Measurements from ENCODE around the gene DAND5. TPM values are rescaled to one million over a fixed set of nuclear protein-coding genes. Genes with fewer than 3 reads are reported as not detected.
A peak's percentile ranks its signal among the peaks of the same experiment; 100 is the strongest.
"Not testable (repeated sequence)": the region's sequence is repeated elsewhere in the genome, so short reads cannot be mapped to it uniquely, and the experiment has no call there.

Gene DAND5
- total RNA-seq, 1 donor from 2014 or later, result not detected

GRCh38 chr19:12953799-12954611, 15.4 kb upstream of the DAND5 start:
- no peak overlapping the region for H3K4me3 ChIP-seq (ENCODE audit: low read depth, low read length)
- no peak for FAIRE-seq

GRCh38 chr19:12954612-12954962, 14.8 kb upstream of the DAND5 start:
- no peak for TF ChIP-seq CTCF (IDR thresholded peaks at IDR 0.05; ENCODE audit: insufficient read depth, low read length, severe bottlenecking)
- H3K27me3 ChIP-seq (ENCODE audit: control insufficient read depth, insufficient read depth, low read length), result no peaks in the 10 kb centered on the region
- H3K36me3 ChIP-seq (ENCODE audit: control insufficient read depth, insufficient read depth, low read length), result peaks cover 21% of the 10 kb centered on the region
- DNase-seq (ENCODE audit: low read depth) (no peak), FAIRE-seq (no peak)
- H3K4me3 ChIP-seq (ENCODE audit: low read depth, low read length), result no peak overlapping the region

More at GRCh38 chr19:12953799-12954611, 15.4 kb upstream of the DAND5 start:
- DNase-seq (ENCODE audit: low read depth), result no peak
- peaks cover 26% of the 10 kb centered on the region for H3K36me3 ChIP-seq (ENCODE audit: control insufficient read depth, insufficient read depth, low read length)
- TF ChIP-seq CTCF (IDR thresholded peaks at IDR 0.05; ENCODE audit: insufficient read depth, low read length, severe bottlenecking), result no peak
- no peaks in the 10 kb centered on the region for H3K27me3 ChIP-seq (ENCODE audit: control insufficient read depth, insufficient read depth, low read length)

- not testable (repeated sequence) for FAIRE-seq; H3K27me3 ChIP-seq (ENCODE audit: control insufficient read depth, insufficient read depth, low read length)
- peaks cover 14% of the 10 kb centered on the region for H3K36me3 ChIP-seq (ENCODE audit: control insufficient read depth, insufficient read depth, low read length)
Measured at GRCh38 chr19:12955575-12955974, 13.8 kb upstream of the DAND5 start.

GRCh38 chr19:12955996-12956395, 13.4 kb upstream of the DAND5 start:
- no peak for TF ChIP-seq CTCF (IDR thresholded peaks at IDR 0.05; ENCODE audit: insufficient read depth, low read length, severe bottlenecking)
- peak overlapping the region; percentile 64 for H3K4me3 ChIP-seq (ENCODE audit: low read depth, low read length)

More at GRCh38 chr19:12955575-12955974, 13.8 kb upstream of the DAND5 start:
- DNase-seq (ENCODE audit: low read depth); H3K4me3 ChIP-seq (ENCODE audit: low read depth, low read length): not testable (repeated sequence)

GRCh38 chr19:12956446-12957388, 12.7 kb upstream of the DAND5 start, which contains the start of gene GADD45GIP1:
TSS of gene GADD45GIP1 (minus strand) at chr19:12957223. CDS start at chr19:12957212, 11 bp downstream.
- H3K27me3 ChIP-seq (ENCODE audit: control insufficient read depth, insufficient read depth, low read length), result no peaks in the 10 kb centered on the region
- FAIRE-seq (no peak), DNase-seq (ENCODE audit: low read depth) (no peak)
- H3K36me3 ChIP-seq (ENCODE audit: control insufficient read depth, insufficient read depth, low read length), result peaks cover 13% of the 10 kb centered on the region
- TF ChIP-seq CTCF (IDR thresholded peaks at IDR 0.05; ENCODE audit: insufficient read depth, low read length, severe bottlenecking), result no peak
- peak within 1 kb of the TSS; percentile 64 for H3K4me3 ChIP-seq (ENCODE audit: low read depth, low read length)

More at GRCh38 chr19:12955996-12956395, 13.4 kb upstream of the DAND5 start:
- FAIRE-seq (no peak), DNase-seq (ENCODE audit: low read depth) (no peak)
- Histone ChIP-seq H3K36me3 (ENCODE audit: control insufficient read depth, insufficient read depth, low read length) (peaks cover 14% of the 10 kb centered on the region), H3K27me3 (ENCODE audit: control insufficient read depth, insufficient read depth, low read length) (no peaks in the 10 kb centered on the region)

- not testable (repeated sequence) for FAIRE-seq
- H3K36me3 ChIP-seq (ENCODE audit: control insufficient read depth, insufficient read depth, low read length), result peaks cover 11% of the 10 kb centered on the region
Measured at GRCh38 chr19:12957389-12957952, 11.9 kb upstream of the DAND5 start.

More at GRCh38 chr19:12957389-12957952, 11.9 kb upstream of the DAND5 start:
- not testable (repeated sequence) for DNase-seq (ENCODE audit: low read depth); H3K27me3 ChIP-seq (ENCODE audit: control insufficient read depth, insufficient read depth, low read length)
- peak overlapping the region; percentile 64 for H3K4me3 ChIP-seq (ENCODE audit: low read depth, low read length)

Measured in bronchial epithelial cell (primary cell).